HT-29 (cell line): ENCODE results near the gene CRAT. TPM values are rescaled to one million over a fixed set of nuclear protein-coding genes. Genes with fewer than 3 reads are reported as not detected.
A peak's percentile ranks its signal among the peaks of the same experiment; 100 is the strongest.
"Not testable (repeated sequence)": the region's sequence is repeated elsewhere in the genome, so short reads cannot be mapped to it uniquely, and the experiment has no call there.

Experiments
- DNase-seq: peaks from one replicate; pipeline ENCODE4 v3.0.0-alpha.2; 2015; ENCODE audit warnings: low spot score
- total RNA-seq: library from RNA; depleted of rRNA; stranded (reverse); fragments of >200 nt; shearing (Covaris generic); gene quantifications from 2 replicates; pipeline ENCODE4 v1.2.3, GENCODE V29; 2014

Gene CRAT
- total RNA-seq, 1 experiment from 2014 or later = 43.7 TPM

- DNase-seq = no peak
These were observed 28.1 kb upstream of the CRAT start for GRCh38 chr9:129138476-129139232.

GRCh38 chr9:129138144-129138462, 27.5 kb upstream of the CRAT start:
- DNase-seq = no peak

DNA sequence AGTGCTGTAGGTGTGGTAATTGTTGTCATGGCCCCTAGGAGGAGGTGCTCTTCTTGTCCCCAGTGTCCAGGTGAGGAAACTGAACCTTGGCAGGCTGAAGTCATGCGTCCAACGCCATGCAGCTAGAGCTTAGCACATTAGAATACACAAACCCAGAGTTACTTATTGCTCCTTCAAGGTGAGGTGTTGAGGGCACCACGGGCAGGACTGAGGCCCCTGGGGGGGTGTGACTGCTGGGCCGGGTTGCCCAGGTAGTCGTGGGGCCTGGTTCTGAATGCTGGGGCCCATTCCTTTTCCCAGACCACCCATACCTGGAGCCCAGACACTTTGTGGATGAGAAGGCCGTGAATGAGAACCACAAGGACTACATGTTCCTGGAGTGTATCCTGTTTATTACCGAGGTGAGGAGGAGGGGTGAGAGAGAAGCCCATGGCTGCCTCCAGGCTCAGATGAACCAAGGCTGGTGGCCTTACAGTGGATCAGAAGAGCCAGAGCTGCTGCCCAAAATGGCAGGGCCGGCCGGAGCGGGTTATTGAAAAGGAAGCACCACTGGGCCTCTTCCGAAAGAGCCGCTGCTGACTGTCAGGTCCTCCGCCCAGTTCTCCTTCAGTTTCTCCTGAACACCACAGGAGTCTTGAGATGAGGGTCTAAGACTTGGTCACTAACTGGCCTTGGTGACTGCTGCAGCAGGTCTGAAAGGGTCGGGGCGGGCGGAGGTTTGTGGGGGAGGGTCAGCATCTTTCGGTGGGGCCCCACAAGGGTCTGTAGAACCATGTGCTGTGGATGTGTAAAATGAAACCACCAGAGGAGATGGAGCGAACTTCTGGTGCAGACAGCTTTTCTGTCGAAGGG, 26.9 kb upstream of the CRAT start:
- no peak for DNase-seq

DNA sequence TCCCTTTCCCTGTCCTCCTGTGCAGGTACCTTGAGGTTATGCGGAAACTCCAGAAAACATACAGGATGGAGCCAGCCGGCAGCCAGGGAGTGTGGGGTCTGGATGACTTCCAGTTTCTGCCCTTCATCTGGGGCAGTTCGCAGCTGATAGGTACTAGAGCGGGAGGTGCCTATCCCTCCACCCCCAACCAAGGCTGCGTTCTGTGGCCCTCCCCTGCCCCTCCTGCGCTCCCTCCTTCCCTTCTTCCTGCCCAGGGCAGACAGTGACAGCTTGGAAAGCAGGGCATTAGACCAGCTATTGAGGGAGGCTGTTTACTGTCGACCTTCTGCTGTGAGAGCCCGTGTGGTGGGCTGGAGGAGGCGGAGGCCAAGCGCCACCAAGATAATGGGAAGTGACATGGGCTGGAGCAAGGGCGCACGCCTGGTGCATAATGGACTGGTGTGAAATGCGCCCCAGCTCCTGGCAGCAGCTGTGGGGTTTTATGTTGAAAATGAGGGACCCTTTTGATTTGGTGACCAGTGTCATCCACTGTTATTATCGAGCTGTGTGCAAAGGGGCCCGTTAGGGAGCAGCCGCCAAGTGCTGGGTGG, 25.9 kb upstream of the CRAT start:
- DNase-seq = no peak

- no peak for DNase-seq
These were observed 24.9 kb upstream of the CRAT start for GRCh38 chr9:129135476-129135875.

- no peak for DNase-seq
These were observed 22.5 kb upstream of the CRAT start for GRCh38 chr9:129133082-129133481.

DNA sequence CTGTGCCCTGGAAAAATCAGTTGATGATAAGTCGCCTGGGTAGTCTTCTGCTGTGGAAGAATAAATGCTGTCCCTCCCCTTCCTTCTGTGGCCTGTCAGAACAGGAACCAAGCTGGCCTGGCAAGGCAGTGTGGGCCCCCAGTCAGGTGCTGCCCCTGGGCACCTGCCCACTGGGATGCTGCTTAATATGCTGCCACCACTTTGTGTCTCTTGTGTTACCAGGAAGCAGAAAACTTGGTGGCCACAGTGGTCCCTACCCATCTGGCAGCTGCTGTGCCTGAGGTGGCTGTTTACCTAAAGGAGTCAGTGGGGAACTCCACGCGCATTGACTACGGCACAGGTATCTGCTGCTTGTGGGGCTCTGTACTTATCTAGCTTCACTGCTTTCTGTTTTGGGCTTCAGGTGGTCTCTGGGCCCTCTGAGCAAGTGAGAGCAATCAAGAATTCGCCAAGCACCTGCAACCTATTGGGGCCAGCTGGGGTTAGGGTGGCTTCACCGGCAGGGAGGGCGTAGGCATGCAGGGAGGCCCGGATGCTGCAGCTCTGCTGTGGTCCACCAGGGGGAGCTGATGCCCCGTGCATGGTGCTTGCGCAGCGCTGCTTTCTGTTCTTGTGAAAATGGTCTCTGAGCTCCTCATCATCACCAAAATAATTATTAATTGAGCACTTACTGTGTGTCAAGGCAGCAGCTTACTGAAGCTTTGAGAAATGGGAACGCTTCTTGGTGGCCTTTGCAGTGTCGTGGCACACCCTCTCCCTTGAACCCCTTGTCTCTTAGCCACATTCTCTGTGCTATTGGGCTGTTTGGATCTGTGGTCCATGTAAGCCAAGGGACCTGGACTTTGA, 20.9 kb upstream of the CRAT start:
- DNase-seq = peak; percentile 81

GRCh38 chr9:129130791-129131190, 20.2 kb upstream of the CRAT start:
- no peak for DNase-seq

- DNase-seq = not testable (repeated sequence)
These were observed 19.7 kb upstream of the CRAT start for GRCh38 chr9:129130271-129130670.

- DNase-seq = no peak
These were observed 18.1 kb upstream of the CRAT start for GRCh38 chr9:129128689-129129088.

- DNase-seq = no peak
These were observed 16.4 kb upstream of the CRAT start for GRCh38 chr9:129126749-129127618.

DNA sequence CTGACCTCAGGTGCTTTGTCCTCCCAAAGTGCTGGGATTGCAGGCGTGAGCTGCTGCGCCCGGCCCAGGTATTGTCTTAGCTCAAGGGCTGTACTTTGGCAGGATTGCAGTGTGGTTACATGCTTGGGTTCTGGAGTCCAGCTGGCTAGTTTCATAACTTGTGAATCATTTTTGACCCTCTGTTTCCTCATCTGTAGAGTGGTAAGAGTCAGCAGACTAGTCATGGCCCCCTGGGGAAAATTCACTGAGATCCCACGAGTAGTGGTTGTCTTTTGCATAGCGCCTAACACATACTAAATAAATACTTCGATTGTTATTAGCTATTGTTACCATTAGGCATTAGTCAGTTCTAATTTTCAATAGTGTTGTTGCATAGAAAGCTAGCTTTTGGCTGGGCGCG, 14.9 kb upstream of the CRAT start:
- DNase-seq = no peak

DNA sequence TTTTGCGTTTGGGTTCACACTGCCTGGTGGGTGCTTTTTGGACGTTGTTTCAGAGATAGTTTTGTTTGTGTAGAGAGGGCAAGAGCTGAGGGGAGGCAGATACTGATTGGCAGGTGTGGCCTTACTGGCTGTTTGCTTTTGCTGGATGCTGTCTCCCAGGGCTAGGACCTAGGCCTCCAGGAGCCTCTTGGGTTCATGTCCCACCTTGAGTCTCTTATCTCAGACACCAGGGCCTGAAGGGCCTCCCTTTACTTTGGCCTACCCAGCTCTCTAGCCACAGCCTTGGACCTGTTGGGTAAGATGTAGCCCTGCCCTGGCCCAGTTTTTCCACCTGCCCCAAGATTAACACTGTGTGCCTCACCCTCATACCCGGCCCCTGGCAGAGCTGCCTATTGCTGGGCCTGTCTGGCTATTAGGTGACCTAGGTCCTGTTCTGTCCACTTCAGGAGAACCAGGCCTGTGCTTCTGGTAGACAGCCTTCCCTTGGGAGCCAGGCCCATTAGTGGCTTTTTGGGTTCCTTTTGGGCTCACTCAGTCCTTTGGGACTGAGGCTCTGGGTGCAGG, 14.0 kb upstream of the CRAT start:
- DNase-seq = no peak

DNA sequence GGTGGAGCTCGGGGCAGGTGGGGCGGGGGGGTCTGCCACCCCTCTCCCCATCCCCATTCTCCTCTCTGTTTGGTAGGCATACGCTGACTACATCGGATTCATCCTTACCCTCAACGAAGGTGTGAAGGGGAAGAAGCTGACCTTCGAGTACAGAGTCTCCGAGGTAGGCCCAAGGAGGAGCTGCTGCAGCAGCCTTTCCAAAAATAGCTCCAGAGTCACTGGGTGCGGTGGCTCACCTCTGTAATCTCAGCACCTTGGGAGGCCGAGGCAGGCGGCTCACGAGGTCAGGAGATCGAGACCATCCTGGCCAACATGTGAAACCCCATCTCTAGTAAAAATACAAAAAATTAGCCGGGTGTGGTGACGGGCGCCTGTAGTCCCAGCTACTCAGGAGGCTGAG, 12.4 kb upstream of the CRAT start:
- DNase-seq = not testable (repeated sequence)

GRCh38 chr9:129122133-129122532, 11.5 kb upstream of the CRAT start:
- DNase-seq = no peak

GRCh38 chr9:129121483-129121882, 10.9 kb upstream of the CRAT start:
- no peak for DNase-seq

- DNase-seq = no peak
These were observed 8.2 kb upstream of the CRAT start for GRCh38 chr9:129118799-129119198.

DNA sequence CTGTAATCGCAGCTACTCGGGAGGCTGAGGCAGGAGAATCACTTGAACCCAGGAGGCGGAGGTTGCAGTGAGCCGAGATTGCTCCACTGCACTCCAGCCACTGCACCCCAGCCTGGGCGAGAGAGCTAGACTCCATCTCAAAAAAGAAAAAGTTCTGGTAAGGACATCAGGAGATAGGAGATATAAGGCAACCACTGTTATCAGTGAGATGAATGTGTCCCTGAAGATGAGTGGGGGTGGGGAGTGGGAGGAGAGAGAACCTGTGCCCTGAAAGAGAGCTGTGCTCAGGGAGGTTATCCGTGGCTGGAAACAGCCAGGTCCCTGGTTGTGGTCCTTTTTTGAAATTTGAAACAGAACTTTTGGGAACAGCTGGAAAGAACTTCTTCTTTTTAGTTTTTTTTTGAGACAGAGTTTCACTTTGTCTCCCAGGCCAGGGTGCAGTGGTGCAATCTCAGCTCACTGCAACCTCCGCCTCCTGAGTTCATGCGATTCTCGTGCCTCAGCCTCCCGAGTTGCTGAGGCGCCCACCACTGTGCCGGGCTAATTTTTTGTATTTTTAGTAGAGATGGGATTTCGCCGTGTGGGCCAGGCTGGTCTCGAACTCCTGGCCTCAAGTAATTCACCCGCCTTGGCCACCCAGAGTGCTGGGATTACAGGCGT, 3.2 kb upstream of the CRAT start:
- DNase-seq = no peak

DNA sequence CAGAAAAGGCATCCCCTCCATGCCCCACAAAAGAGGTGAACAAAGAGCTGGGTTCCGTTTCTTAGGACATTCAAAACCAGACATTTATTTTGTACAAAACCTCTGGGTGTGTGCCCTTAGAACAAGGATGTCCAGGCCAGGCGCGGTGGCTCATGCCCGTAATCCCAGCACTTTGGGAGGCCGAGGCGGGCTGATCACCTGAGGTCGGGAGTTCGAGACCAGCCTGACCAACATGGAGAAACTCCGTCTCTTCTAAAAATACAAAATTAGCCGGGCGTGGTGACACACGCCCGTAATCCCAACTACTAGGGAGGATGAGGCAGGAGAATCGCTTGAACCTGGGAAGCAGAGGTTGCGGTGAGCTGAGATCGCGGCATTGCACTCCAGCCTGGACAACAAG, 1.9 kb upstream of the CRAT start:
- not testable (repeated sequence) for DNase-seq
